Neutrophil (primary cell): ENCODE data around the gene SLC35G1.

ENCODE experiments used
- H3K27ac ChIP-seq: fragments of 200-600 bp; sonication (generic); 2 replicates; pipeline ENCODE4 v1.5.1; 2016; ENCODE audit warnings: mild to moderate bottlenecking, moderate library complexity
- H3K27me3 ChIP-seq: fragments of 200-600 bp; sonication (generic); 2 replicates; pipeline ENCODE4 v1.6.0; 2016; ENCODE audit warnings: mild to moderate bottlenecking
- H3K36me3 ChIP-seq: fragments of 200-600 bp; sonication (generic); 2 replicates; pipeline ENCODE4 v1.5.1; 2017
- H3K4me1 ChIP-seq, 2 experiments: fragments of 200-600 bp in 1 of 2; sonication (generic) in 1 of 2; 1 replicate in 1 of 2; 2 replicates in 1 of 2; pipeline versions ENCODE4 v1.5.1 to v1.6.1; 2013 to 2016; ENCODE audit warnings: low read depth in 1 of 2, low read length in 1 of 2, mild to moderate bottlenecking in 1 of 2, moderate library complexity in 1 of 2; ENCODE audit not compliant: control insufficient read depth in 1 of 2, insufficient read depth in 1 of 2
- H3K4me3 ChIP-seq, 2 experiments: fragments of 200-600 bp in 1 of 2; sonication (generic) in 1 of 2; 1 replicate in 1 of 2; 2 replicates in 1 of 2; pipeline ENCODE4 v1.5.1; 2013 to 2016; ENCODE audit warnings: low read depth in 1 of 2, low read length in 1 of 2, mild to moderate bottlenecking in 1 of 2, moderate library complexity in 1 of 2
- H3K9me3 ChIP-seq: fragments of 200-600 bp; sonication (generic); 2 replicates; pipeline ENCODE4 v1.5.1; 2016
- TF ChIP-seq, protein P1 (sequence below): fragments of 200-600 bp; sonication (generic); IDR thresholded peaks from 2 replicates; pipeline ENCODE4 v1.5.1; 2016; ENCODE audit warnings: antibody characterized with exemption

The SLC35G1 gene, protein sequence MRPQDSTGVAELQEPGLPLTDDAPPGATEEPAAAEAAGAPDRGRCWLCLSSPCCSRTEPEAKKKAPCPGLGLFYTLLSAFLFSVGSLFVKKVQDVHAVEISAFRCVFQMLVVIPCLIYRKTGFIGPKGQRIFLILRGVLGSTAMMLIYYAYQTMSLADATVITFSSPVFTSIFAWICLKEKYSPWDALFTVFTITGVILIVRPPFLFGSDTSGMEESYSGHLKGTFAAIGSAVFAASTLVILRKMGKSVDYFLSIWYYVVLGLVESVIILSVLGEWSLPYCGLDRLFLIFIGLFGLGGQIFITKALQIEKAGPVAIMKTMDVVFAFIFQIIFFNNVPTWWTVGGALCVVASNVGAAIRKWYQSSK

DNA sequence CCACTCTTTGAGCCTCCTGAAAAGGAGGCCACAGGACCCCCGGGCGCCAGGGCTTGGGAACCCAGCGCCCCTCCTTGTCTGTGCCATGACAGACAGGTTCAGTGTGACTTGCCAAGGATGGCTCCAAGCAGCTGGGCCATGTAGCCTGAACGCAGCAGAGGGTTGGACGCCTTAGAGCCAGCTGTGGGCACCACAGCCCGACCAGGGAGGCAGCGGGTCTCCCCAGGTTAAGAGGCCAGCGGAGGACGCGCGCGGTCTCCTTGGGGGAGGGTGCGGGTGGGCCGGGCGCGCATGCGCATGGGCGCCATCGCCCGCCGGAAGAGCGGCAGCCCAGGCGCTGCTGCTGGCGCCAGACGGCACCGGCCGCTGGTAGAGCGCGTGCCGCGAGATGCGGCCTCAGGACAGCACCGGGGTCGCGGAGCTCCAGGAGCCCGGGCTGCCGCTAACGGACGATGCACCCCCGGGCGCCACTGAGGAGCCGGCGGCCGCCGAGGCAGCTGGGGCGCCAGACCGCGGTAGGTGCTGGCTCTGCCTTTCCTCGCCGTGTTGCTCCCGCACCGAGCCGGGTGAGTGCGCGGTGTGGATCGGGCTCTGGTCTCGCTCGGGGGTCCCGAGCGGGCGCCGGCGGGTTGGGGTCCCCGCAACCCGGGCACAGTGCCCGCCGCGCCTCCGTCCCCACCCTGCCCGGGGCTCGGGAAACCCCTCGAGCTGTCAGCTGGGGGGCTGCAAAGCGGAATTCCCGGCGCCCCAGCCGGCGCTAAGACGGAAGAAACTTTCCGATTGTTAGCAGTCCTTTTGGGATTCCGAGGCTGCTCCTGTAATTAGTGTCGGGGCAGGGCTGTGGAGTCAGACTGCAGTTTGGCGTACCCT is at the start of gene SLC35G1:
TSS of gene SLC35G1 (plus strand) at position 333 of the 870 bp plus-strand sequence. CDS start at position 389, 56 bp downstream.
- TF ChIP-seq, protein P1, sequence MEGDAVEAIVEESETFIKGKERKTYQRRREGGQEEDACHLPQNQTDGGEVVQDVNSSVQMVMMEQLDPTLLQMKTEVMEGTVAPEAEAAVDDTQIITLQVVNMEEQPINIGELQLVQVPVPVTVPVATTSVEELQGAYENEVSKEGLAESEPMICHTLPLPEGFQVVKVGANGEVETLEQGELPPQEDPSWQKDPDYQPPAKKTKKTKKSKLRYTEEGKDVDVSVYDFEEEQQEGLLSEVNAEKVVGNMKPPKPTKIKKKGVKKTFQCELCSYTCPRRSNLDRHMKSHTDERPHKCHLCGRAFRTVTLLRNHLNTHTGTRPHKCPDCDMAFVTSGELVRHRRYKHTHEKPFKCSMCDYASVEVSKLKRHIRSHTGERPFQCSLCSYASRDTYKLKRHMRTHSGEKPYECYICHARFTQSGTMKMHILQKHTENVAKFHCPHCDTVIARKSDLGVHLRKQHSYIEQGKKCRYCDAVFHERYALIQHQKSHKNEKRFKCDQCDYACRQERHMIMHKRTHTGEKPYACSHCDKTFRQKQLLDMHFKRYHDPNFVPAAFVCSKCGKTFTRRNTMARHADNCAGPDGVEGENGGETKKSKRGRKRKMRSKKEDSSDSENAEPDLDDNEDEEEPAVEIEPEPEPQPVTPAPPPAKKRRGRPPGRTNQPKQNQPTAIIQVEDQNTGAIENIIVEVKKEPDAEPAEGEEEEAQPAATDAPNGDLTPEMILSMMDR, result no peak
- H3K27ac ChIP-seq, result no peak within 1 kb of the TSS

GRCh38 chr10:93844979-93845626 is 48.7 kb upstream of the SLC35G1 start:
- Histone ChIP-seq H3K27ac (no peak overlapping the region), H3K27me3 (no peaks in the 10 kb centered on the region), H3K4me1 (no peaks in the 10 kb centered on the region), H3K4me3 (no peak overlapping the region), H3K9me3 (no peaks in the 10 kb centered on the region), H3K36me3 (no peaks in the 10 kb centered on the region)
- TF ChIP-seq, protein P1, result no peak

More for the DNA sequence above, at the start of gene SLC35G1:
- H3K27me3 ChIP-seq, result peaks cover 41% of the 10 kb centered on the region
- H3K4me3 ChIP-seq, result peak within 1 kb of the TSS; percentile 51 to 61
- peaks cover 15 to 21% of the 10 kb centered on the region in 2 experiments for H3K4me1 ChIP-seq
- H3K36me3 ChIP-seq, result no peaks in the 10 kb centered on the region
- no peaks in the 10 kb centered on the region for H3K9me3 ChIP-seq

DNA sequence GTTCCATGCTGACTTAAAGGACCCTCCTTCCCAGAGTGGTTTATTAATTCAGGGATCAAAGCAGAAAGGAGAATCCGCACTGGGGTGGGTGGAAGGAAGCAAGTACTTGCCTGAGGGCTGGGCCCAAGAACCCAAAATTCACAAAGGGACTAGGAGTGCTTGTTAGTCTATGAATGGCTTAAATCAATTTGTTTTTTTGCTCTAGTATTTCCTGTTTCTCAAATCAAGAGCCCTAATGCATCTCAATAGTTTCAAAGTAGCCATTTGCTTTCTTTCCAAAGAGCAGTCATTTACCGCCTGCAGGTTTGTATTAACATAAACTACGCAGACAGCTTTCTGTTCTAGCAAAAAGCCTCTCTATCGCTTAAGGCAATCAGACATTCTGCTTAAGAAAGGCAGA is 44.2 kb upstream of the SLC35G1 start:
- H3K27me3 ChIP-seq, result no peaks in the 10 kb centered on the region
- H3K4me3 ChIP-seq, result no peak overlapping the region
- no peaks in the 10 kb centered on the region for H3K36me3 ChIP-seq
- H3K27ac ChIP-seq, result no peak overlapping the region
- no peaks in the 10 kb centered on the region for H3K4me1 ChIP-seq
- TF ChIP-seq, protein P1, result no peak
- no peaks in the 10 kb centered on the region for H3K9me3 ChIP-seq

DNA sequence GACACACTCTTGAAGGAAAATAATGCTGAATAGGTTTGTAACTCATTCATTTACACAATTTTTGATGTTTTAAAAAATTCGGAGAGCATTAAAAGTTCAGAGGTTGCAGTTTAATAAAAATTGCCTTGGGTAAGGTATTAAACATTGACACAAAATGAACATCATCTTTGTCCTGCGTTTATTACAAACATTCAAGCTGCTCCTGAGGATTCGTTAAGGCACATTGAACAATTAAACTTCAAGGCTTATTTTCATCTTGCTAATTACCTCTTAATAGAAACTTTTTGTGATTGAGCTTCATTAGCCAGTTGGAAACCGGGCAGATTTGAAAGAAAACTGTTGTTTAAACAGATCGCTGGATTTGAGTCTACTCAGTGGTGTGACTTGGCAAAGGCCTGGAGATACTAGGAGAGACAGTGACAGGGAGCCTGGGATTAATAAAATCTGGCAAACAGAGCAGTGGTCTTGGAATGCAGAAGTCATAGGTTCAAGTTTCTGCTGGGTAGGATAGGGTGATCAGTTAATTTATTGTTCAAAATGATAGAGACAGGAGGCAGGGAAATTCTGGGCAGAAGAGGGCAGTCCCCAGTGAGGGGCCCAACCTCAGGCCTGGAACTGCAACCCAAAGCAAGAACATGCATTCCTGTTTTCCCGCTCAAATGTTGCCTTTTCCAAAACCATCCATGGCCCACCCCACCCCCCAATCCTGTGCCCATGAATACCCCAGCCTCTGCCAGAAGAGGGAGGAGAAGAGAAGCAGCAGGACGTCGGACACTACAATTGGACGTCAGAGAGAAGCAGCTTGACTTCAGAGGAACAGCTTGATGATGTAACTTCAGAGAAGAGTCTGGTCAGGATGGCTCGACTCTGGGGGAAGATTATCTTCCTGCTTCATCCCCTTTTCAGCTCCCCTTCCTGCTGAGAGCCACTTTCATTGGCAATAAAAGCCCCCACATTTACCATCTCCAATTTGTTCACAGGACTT is 43.5 kb upstream of the SLC35G1 start:
- Histone ChIP-seq H3K4me3 (no peak overlapping the region), H3K27ac (no peak overlapping the region), H3K36me3 (no peaks in the 10 kb centered on the region), H3K27me3 (no peaks in the 10 kb centered on the region), H3K9me3 (no peaks in the 10 kb centered on the region), H3K4me1 (no peaks in the 10 kb centered on the region)
- TF ChIP-seq, protein P1, result no peak
